A549 (cell line): Measurements from ENCODE around the gene NEUROD1. TPM values are rescaled to one million over a fixed set of nuclear protein-coding genes. Genes with fewer than 3 reads are reported as not detected.

Experiments used
- ATAC-seq, 2 experiments: fragments of 200-7000 bp in 1 of 2; fragments of >200 bp in 1 of 2; cut with Nextera tagmentation in 1 of 2; cut with Tn5 transposase in 1 of 2; 3 replicates each; pipeline versions ENCODE4 v1.8.0 to v1.9.1; 2018 to 2020; ENCODE audit warnings: mild to moderate bottlenecking in 1 of 2, moderate library complexity in 1 of 2
- CTCF ChIA-PET: fragments of 300-600 bp; sonication (Branson Sonifier 250); formaldehyde crosslinking; extraction: SDS; loops from one replicate; lab custom pipeline; 2021; ENCODE audit warnings: antibody characterized with exemption, inconsistent platforms; lab: Yijun Ruan, JAX
- POLR2A ChIA-PET: fragments of 350-600 bp; formaldehyde crosslinking; extraction: SDS; loops from one replicate; lab custom pipeline; 2021; ENCODE audit warnings: antibody characterized with exemption, inconsistent platforms; lab: Yijun Ruan, JAX
- DNase-seq, 2 experiments: peaks; one replicate each; pipeline versions ENCODE4 v3.0.0 to v3.0.0-alpha.2; 2011 to 2016; ENCODE audit warnings: low read depth in 1 of 2, low spot score in 1 of 2
- FAIRE-seq: peaks from 2 replicates; lab custom pipeline; 2011; peaks lifted over from hg19 to GRCh38; lab: Jason Lieb, UNC
- H3K27ac ChIP-seq, 2 experiments: fragments of >200 bp; sonication (Bioruptor Twin); formaldehyde crosslinking; 3 replicates each; pipeline ENCODE4 v1.5.1; 2016 to 2017
- H3K4me1 ChIP-seq: fragments of >200 bp; sonication (Bioruptor Twin); formaldehyde crosslinking; 3 replicates; pipeline ENCODE4 v1.6.1; 2016
- H3K4me2 ChIP-seq: fragments of >200 bp; sonication (Bioruptor Twin); formaldehyde crosslinking; 3 replicates; pipeline ENCODE4 v1.6.1; 2016
- H3K4me3 ChIP-seq: fragments of >200 bp; sonication (Bioruptor Twin); formaldehyde crosslinking; 3 replicates; pipeline ENCODE4 v1.5.1; 2016
- H3K9me3 ChIP-seq: fragments of >200 bp; sonication (Bioruptor Twin); formaldehyde crosslinking; 3 replicates; pipeline ENCODE4 v1.6.1; 2016
- CHD2 ChIP-seq: fragments of 150-350 bp; IDR thresholded peaks from 2 replicates; pipeline ENCODE4 v1.6.1; 2014; ENCODE audit warnings: low read length; ENCODE audit not compliant: partially characterized antibody
- CTCF ChIP-seq: fragments of >200 bp; sonication (Bioruptor Twin); formaldehyde crosslinking; IDR thresholded peaks from 3 replicates; pipeline ENCODE4 v1.5.1; 2016
- HEYL ChIP-seq: fragments of 250-450 bp; sonication (Bioruptor Pico); IDR thresholded peaks from 2 replicates; pipeline ENCODE4 v1.8.0; 2021; ENCODE audit warnings: mild to moderate bottlenecking, moderate library complexity
- HOXB5 ChIP-seq: fragments of 250-450 bp; sonication (Bioruptor Pico); IDR thresholded peaks from 2 replicates; pipeline ENCODE4 v1.5.0; 2020; ENCODE audit warnings: mild to moderate bottlenecking, moderate library complexity
- JUNB ChIP-seq: fragments of >200 bp; sonication (Bioruptor Twin); formaldehyde crosslinking; IDR thresholded peaks from 2 replicates; pipeline ENCODE4 v1.6.1; 2016
- KDM1A ChIP-seq: fragments of 200-600 bp; sonication (generic); IDR thresholded peaks from 2 replicates; pipeline ENCODE4 v1.6.1; 2016; ENCODE audit warnings: low read depth, mild to moderate bottlenecking
- KDM5A ChIP-seq: fragments of 200-600 bp; sonication (generic); IDR thresholded peaks from 2 replicates; pipeline ENCODE4 v1.6.1; 2016; ENCODE audit warnings: antibody characterized with exemption, mild to moderate bottlenecking
- MYC ChIP-seq: IDR thresholded peaks from 2 replicates; pipeline ENCODE4 v1.6.1; 2012; ENCODE audit warnings: mild to moderate bottlenecking, inconsistent platforms, low read length, improper control_type of control experiment, borderline replicate concordance
- POLR2A ChIP-seq: IDR thresholded peaks from 2 replicates; pipeline ENCODE4 v1.6.1; 2012; ENCODE audit warnings: mild to moderate bottlenecking, low read length
- POLR2AphosphoS2 ChIP-seq: conservative IDR thresholded peaks from 2 replicates; pipeline ENCODE4 v1.6.1; 2012; ENCODE audit warnings: low read length, improper control_type of control experiment, inconsistent platforms
- RARB ChIP-seq: fragments of 250-450 bp; sonication (Bioruptor Pico); IDR thresholded peaks from 2 replicates; pipeline ENCODE4 v1.8.0; 2021; ENCODE audit warnings: mild to moderate bottlenecking, moderate library complexity
- RNF2 ChIP-seq: fragments of 200-600 bp; sonication (generic); IDR thresholded peaks from 2 replicates; pipeline ENCODE4 v1.6.1; 2016; ENCODE audit warnings: low read depth, mild to moderate bottlenecking, antibody characterized with exemption, moderate library complexity, borderline replicate concordance
- SMC3 ChIP-seq: fragments of >200 bp; sonication (Bioruptor Twin); formaldehyde crosslinking; IDR thresholded peaks from 3 replicates; pipeline ENCODE4 v1.6.1; 2018; ENCODE audit warnings: inconsistent platforms
- USF2 ChIP-seq: fragments of 450-650 bp; IDR thresholded peaks from 2 replicates; pipeline ENCODE4 v1.6.1; 2014; ENCODE audit warnings: antibody characterized with exemption
- ZFP36 ChIP-seq: fragments of 450-650 bp; IDR thresholded peaks from 2 replicates; pipeline ENCODE4 v1.6.1; 2014; ENCODE audit warnings: borderline replicate concordance; ENCODE audit not compliant: partially characterized antibody
- WGBS: methylation state at CpG from one replicate; pipeline ENCODE4 v1.1.6; 2017; ENCODE audit errors: missing lambda C conversion rate; 5-methylcytosine and 5-hydroxymethylcytosine counted together
- polyA plus RNA-seq, 4 experiments: library from polyadenylated mRNA; depleted of rRNA in 3 of 4; stranded (reverse); fragments of >200 nt; fragmentation: RNase III in 1 of 4; extraction: RNeasy Plus Mini Kit Qiagen cat#74134 plus additional on column Dnase treatment in 1 of 4; gene quantifications; 2 replicates in 3 of 4; 3 replicates in 1 of 4; pipeline ENCODE4 v1.2.3, GENCODE V29; 2011 to 2017
- TF ChIP-seq, protein P1 (sequence below): fragments of 250-450 bp; sonication (Bioruptor Pico); IDR thresholded peaks from 2 replicates; pipeline ENCODE4 v1.5.0; 2021; ENCODE audit warnings: mild to moderate bottlenecking, moderate library complexity, borderline replicate concordance
- TF ChIP-seq, protein P2 (sequence below): IDR thresholded peaks from 2 replicates; pipeline ENCODE4 v1.6.1; 2012; ENCODE audit warnings: low read depth, borderline replicate concordance
- TF ChIP-seq, protein P3 (sequence below): fragments of >200 bp; sonication (Bioruptor Twin); formaldehyde crosslinking; IDR thresholded peaks from 3 replicates; pipeline ENCODE4 v1.6.1; 2016
- TF ChIP-seq, protein P4 (sequence below): fragments of >200 bp; sonication (Bioruptor Twin); formaldehyde crosslinking; IDR thresholded peaks from 2 replicates; pipeline ENCODE4 v1.6.1; 2016
- TF ChIP-seq, protein P5 (sequence below): IDR thresholded peaks from 2 replicates; pipeline ENCODE4 v1.6.1; 2012

NEUROD1 gene
- polyA plus RNA-seq, 2 of the 4 experiments (the other 2 are of a cell fraction): not detected

DNA sequence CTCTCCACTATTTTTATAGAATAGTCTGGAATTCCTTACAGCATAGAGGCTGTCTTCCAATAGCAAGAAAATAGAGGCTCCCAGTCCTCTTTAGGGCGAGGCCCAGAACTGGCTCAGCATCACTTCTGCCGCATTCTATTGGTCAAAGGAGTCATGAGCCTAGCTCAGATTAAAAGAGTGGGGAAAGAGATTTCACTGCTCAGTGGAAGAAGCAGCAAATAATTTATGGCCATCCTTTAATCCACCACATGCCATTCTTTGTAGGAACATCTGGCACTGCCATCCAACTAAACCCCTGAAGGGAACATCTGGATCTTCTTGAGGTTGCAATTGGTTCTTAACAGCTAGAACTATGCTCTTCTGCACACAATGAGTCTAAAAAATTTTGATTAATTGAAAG is 43.4 kb upstream of the NEUROD1 start:
- POLR2A ChIA-PET: no interaction called here
- Histone ChIP-seq H3K9me3 (no peaks in the 10 kb centered on the region), H3K27ac (no peak overlapping the region), H3K4me2 (no peak overlapping the region), H3K4me3 (no peak overlapping the region), H3K4me1 (no peaks in the 10 kb centered on the region)
- DNase-seq (no peak), FAIRE-seq (no peak), ATAC-seq (no peak)
- 43% methylated on average over 2 of the region's 2 CpGs for WGBS
- TF ChIP-seq JUNB (no peak), SMC3 (no peak), RARB (CRISPR knock-in tag) (no peak), RNF2 (no peak), KDM5A (no peak), USF2 (no peak), CTCF (no peak), HOXB5 (CRISPR knock-in tag) (no peak), CHD2 (no peak), MYC (no peak), HEYL (CRISPR knock-in tag) (no peak), KDM1A (no peak), POLR2A (no peak), ZFP36 (no peak), POLR2AphosphoS2 (no peak)
- TF ChIP-seq, protein P1, sequence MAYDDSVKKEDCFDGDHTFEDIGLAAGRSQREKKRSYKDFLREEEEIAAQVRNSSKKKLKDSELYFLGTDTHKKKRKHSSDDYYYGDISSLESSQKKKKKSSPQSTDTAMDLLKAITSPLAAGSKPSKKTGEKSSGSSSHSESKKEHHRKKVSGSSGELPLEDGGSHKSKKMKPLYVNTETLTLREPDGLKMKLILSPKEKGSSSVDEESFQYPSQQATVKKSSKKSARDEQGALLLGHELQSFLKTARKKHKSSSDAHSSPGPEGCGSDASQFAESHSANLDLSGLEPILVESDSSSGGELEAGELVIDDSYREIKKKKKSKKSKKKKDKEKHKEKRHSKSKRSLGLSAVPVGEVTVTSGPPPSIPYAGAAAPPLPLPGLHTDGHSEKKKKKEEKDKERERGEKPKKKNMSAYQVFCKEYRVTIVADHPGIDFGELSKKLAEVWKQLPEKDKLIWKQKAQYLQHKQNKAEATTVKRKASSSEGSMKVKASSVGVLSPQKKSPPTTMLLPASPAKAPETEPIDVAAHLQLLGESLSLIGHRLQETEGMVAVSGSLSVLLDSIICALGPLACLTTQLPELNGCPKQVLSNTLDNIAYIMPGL: no peak
- TF ChIP-seq, protein P2, sequence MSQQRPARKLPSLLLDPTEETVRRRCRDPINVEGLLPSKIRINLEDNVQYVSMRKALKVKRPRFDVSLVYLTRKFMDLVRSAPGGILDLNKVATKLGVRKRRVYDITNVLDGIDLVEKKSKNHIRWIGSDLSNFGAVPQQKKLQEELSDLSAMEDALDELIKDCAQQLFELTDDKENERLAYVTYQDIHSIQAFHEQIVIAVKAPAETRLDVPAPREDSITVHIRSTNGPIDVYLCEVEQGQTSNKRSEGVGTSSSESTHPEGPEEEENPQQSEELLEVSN: no peak
- TF ChIP-seq, protein P3, sequence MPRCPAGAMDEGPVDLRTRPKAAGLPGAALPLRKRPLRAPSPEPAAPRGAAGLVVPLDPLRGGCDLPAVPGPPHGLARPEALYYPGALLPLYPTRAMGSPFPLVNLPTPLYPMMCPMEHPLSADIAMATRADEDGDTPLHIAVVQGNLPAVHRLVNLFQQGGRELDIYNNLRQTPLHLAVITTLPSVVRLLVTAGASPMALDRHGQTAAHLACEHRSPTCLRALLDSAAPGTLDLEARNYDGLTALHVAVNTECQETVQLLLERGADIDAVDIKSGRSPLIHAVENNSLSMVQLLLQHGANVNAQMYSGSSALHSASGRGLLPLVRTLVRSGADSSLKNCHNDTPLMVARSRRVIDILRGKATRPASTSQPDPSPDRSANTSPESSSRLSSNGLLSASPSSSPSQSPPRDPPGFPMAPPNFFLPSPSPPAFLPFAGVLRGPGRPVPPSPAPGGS: no peak
- TF ChIP-seq, protein P4, sequence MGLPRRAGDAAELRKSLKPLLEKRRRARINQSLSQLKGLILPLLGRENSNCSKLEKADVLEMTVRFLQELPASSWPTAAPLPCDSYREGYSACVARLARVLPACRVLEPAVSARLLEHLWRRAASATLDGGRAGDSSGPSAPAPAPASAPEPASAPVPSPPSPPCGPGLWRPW: no peak
- TF ChIP-seq, protein P5, sequence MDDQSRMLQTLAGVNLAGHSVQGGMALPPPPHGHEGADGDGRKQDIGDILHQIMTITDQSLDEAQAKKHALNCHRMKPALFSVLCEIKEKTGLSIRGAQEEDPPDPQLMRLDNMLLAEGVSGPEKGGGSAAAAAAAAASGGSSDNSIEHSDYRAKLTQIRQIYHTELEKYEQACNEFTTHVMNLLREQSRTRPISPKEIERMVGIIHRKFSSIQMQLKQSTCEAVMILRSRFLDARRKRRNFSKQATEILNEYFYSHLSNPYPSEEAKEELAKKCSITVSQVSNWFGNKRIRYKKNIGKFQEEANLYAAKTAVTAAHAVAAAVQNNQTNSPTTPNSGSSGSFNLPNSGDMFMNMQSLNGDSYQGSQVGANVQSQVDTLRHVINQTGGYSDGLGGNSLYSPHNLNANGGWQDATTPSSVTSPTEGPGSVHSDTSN: no peak
- CTCF ChIA-PET: interaction anchor here (0.6 to 1.5 kb wide), 3 partner anchors 9 to 19 kb away, joined by 3 to 8 read pairs (median 5); no protein-coding TSS in a partner anchor
